Stomach (tissue), 4 donors: ENCODE results near the gene ELAVL2.

Experiments
- POLR2A ChIP-seq, 4 donors: fragments of 450-650 bp; IDR thresholded peaks; one replicate each; pipeline ENCODE4 v1.6.1; 2016; ENCODE audit warnings: antibody characterized with exemption in 4 of 4, control low read depth in 2 of 4, mild to moderate bottlenecking in 1 of 4, moderate library complexity in 1 of 4
- POLR2AphosphoS5 ChIP-seq, 3 donors: sonication (generic); formaldehyde crosslinking; IDR thresholded peaks; one replicate each; pipeline ENCODE4 v1.6.1; 2016; ENCODE audit warnings: antibody characterized with exemption in 3 of 3
- TF ChIP-seq, protein P1 (sequence below), 7 experiments: fragments of 450-650 bp in 4 of 7; fragments of 200-600 bp in 3 of 7; sonication (generic) in 3 of 7; IDR thresholded peaks; one replicate each; pipeline ENCODE4 v1.5.1; 2016 to 2019; ENCODE audit warnings: antibody characterized with exemption in 7 of 7, control low read depth in 2 of 7, mild to moderate bottlenecking in 1 of 7

GRCh38 chr9:23648651-23649050 is 177.4 kb downstream of the ELAVL2 start:
- TF ChIP-seq, protein P1, sequence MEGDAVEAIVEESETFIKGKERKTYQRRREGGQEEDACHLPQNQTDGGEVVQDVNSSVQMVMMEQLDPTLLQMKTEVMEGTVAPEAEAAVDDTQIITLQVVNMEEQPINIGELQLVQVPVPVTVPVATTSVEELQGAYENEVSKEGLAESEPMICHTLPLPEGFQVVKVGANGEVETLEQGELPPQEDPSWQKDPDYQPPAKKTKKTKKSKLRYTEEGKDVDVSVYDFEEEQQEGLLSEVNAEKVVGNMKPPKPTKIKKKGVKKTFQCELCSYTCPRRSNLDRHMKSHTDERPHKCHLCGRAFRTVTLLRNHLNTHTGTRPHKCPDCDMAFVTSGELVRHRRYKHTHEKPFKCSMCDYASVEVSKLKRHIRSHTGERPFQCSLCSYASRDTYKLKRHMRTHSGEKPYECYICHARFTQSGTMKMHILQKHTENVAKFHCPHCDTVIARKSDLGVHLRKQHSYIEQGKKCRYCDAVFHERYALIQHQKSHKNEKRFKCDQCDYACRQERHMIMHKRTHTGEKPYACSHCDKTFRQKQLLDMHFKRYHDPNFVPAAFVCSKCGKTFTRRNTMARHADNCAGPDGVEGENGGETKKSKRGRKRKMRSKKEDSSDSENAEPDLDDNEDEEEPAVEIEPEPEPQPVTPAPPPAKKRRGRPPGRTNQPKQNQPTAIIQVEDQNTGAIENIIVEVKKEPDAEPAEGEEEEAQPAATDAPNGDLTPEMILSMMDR (IDR thresholded peaks at IDR 0.05) = no peak
- TF ChIP-seq POLR2A (IDR thresholded peaks at IDR 0.05) (no peak), POLR2AphosphoS5 (IDR thresholded peaks at IDR 0.05) (no peak)
